Sigmoid colon (tissue), 4 donors: ENCODE data around the gene LRP8.

Experiments
- CTCF ChIP-seq, 4 experiments: fragments of 450-650 bp in 3 of 4; fragments of 200-600 bp in 1 of 4; IDR thresholded peaks; one replicate each; pipeline ENCODE4 v1.5.1; 2016 to 2019; ENCODE audit warnings: antibody characterized with exemption in 4 of 4, mild to moderate bottlenecking in 3 of 4, moderate library complexity in 2 of 4
- POLR2A ChIP-seq, 2 donors: fragments of 450-650 bp; IDR thresholded peaks; one replicate each; pipeline ENCODE4 v1.6.1; 2016; ENCODE audit warnings: antibody characterized with exemption in 2 of 2, mild to moderate bottlenecking in 2 of 2, moderate library complexity in 2 of 2
- POLR2AphosphoS5 ChIP-seq, 4 donors: sonication (generic); formaldehyde crosslinking; IDR thresholded peaks; one replicate each; pipeline ENCODE4 v1.6.1; 2017; ENCODE audit warnings: antibody characterized with exemption in 4 of 4

- no peak for TF ChIP-seq CTCF (IDR thresholded peaks at IDR 0.05)
- no peak for TF ChIP-seq POLR2AphosphoS5 (IDR thresholded peaks at IDR 0.05)
- TF ChIP-seq POLR2A (IDR thresholded peaks at IDR 0.05) = no peak
These were observed 35.2 kb upstream of the LRP8 start for GRCh38 chr1:53362851-53363642.
